ENCODE measurements around the gene BMP7. TPM values are rescaled to one million over a fixed set of nuclear protein-coding genes. Genes with fewer than 3 reads are reported as not detected.

The BMP7 gene
- total and polyA plus RNA-seq, 2 of the 8 experiments (the other 6 are each of a cell fraction or from before 2014, with no cell fraction given), result 9.2 to 14.7 TPM

GRCh38 chr20:57211908-57212533 lies 54.4 kb downstream of the BMP7 start:
- peak overlapping the region; percentile 56 for H3K27ac ChIP-seq (ENCODE audit: low read depth, low read length)
- H3K79me2 ChIP-seq (ENCODE audit: control insufficient read depth in 1 of 2, insufficient read depth in 2 of 2, low read length in 2 of 2), result no peaks in the 10 kb centered on the region
- H4K91ac ChIP-seq (replicated peaks; ENCODE audit: insufficient read length, low read length), result peak overlapping the region; percentile 54
- peak overlapping the region; percentile 4; the same call in 1 of the 2 replicates for H3K18ac ChIP-seq (ENCODE audit: extremely low read depth, low read length)
- no peak overlapping the region for H3K14ac ChIP-seq (ENCODE audit: insufficient read length)
- H2AK5ac ChIP-seq (ENCODE audit: low read depth, low read length), result no peak overlapping the region; the same call in 1 of the 2 replicates
- H3K9me3 ChIP-seq (ENCODE audit: insufficient read depth in 2 of 2, low read depth in 1 of 2, low read length in 1 of 2), result no peaks in the 10 kb centered on the region
- no peaks in the 10 kb centered on the region for H3K23me2 ChIP-seq (ENCODE audit: low read depth, low read length)
- no peak overlapping the region for H2BK120ac ChIP-seq (replicated peaks; ENCODE audit: low read depth, low read length)
- peak overlapping the region; percentile 37 to 60 for H3K4me2 ChIP-seq (ENCODE audit: insufficient read depth in 1 of 2, low read depth in 2 of 2, low read length in 2 of 2)
- H3K23ac ChIP-seq (ENCODE audit: insufficient read length), result no peak overlapping the region
- FAIRE-seq (peak; percentile 58), DNase-seq (ENCODE audit: low read depth in 1 of 2, low spot score in 2 of 2) (peak in 1 of 2 experiments; percentile 75)
- POLR2A ChIA-PET (ENCODE audit: partially characterized antibody), result interaction anchor here (0.7 to 2.0 kb wide), 6 partner anchors 11 to 141 kb away, joined by 3 to 5 read pairs (median 3); no protein-coding TSS in a partner anchor
- H3K56ac ChIP-seq (replicated peaks; ENCODE audit: insufficient read length, low read depth, low read length), result no peak overlapping the region
- peaks cover 0 to 5% (median 2%) of the 10 kb centered on the region in 4 experiments; a peak in 2 of 7 replicates for H3K27me3 ChIP-seq (replicated peaks in 1 of 4; ENCODE audit: control insufficient read depth in 3 of 4, extremely low read depth in 1 of 4, insufficient read depth in 3 of 4, low read length in 3 of 4)
- H2BK15ac ChIP-seq (ENCODE audit: low read length), result no peak overlapping the region
- H3K79me1 ChIP-seq (ENCODE audit: low read depth, low read length), result no peaks in the 10 kb centered on the region
- H4K5ac ChIP-seq (ENCODE audit: insufficient read length, low read depth, low read length), result peak overlapping the region; percentile 2
- H3K9ac ChIP-seq (replicated peaks in 1 of 4; ENCODE audit: extremely low read depth in 1 of 4, low read depth in 3 of 4, low read length in 3 of 4), result peak overlapping the region in 1 of 4 experiments; percentile 8; a peak in 1 of 7 replicates
- H3K4ac ChIP-seq (replicated peaks; ENCODE audit: insufficient read length, low read depth, low read length), result no peak overlapping the region
- CTCF ChIA-PET (ENCODE audit: partially characterized antibody), result interaction anchor here (0.5 to 3.1 kb wide), 8 partner anchors 11 to 412 kb away, joined by 3 to 12 read pairs (median 5); partner anchors contain the start of gene SPO11
- H2AFZ ChIP-seq (ENCODE audit: low read length), result no peak overlapping the region; the same call in 1 of the 2 replicates
- 26% methylated on average over 25 of the region's 25 CpGs; no CpG with 5 or more reads in 1 of the 2 experiments for WGBS, 2 experiments (ENCODE audit: extremely low coverage in 1 of 2, insufficient coverage in 1 of 2, insufficient read length in 1 of 2, insufficient replicate concordance in 2 of 2, low coverage in 1 of 2, low lambda C conversion rate in 2 of 2, missing lambda C conversion rate in 1 of 2)
- H3K4me1 ChIP-seq (replicated peaks in 1 of 4; ENCODE audit: control insufficient read depth in 3 of 4, insufficient read depth in 4 of 4, low read length in 3 of 4), result peaks cover 0 to 28% (median 15%) of the 10 kb centered on the region in 4 experiments; a peak in 6 of 7 replicates
- H4K8ac ChIP-seq (ENCODE audit: extremely low read depth, insufficient read depth, low read length), result no peak overlapping the region; the same call in none of the 2 replicates
- peak overlapping the region in 2 of 4 experiments; percentile 19 to 38; a peak in 3 of 8 replicates for H3K4me3 ChIP-seq (ENCODE audit: extremely low read depth in 1 of 4, insufficient read depth in 2 of 4, low read depth in 3 of 4, low read length in 4 of 4)
- peak overlapping the region; percentile 79 for H2BK5ac ChIP-seq (ENCODE audit: low read depth, low read length)
- H4K20me1 ChIP-seq (replicated peaks in 1 of 2; ENCODE audit: control insufficient read depth in 1 of 2, insufficient read depth in 2 of 2, low read length in 2 of 2), result no peaks in the 10 kb centered on the region
- H2BK20ac ChIP-seq (ENCODE audit: low read length), result peak overlapping the region; percentile 7; the same call in 1 of the 2 replicates
- peak overlapping the region; percentile 62; the same call in 1 of the 2 replicates for H2BK12ac ChIP-seq (ENCODE audit: low read depth, low read length)
- H3K36me3 ChIP-seq (ENCODE audit: control insufficient read depth in 2 of 4, insufficient read depth in 4 of 4, low read length in 3 of 4), result no peaks in the 10 kb centered on the region
- TF ChIP-seq TCF12 (IDR thresholded peaks at IDR 0.05; ENCODE audit: low read depth, low read length) (no peak), ATF3 (IDR thresholded peaks at IDR 0.05; ENCODE audit: insufficient read depth, low read depth, low read length) (no peak), POLR2AphosphoS5 (IDR thresholded peaks at IDR 0.05; ENCODE audit: low read depth, low read length) (no peak), SIN3A (conservative IDR thresholded peaks at IDR 0.05 in 1 of 2, IDR thresholded peaks at IDR 0.05 in 1 of 2; ENCODE audit: low read depth in 1 of 2, low read length in 2 of 2) (0 out of 4 replicates have a peak, but pooled peaks of 1 of the 2 experiments have one; percentile 10), TAF7 (optimal IDR thresholded peaks at IDR 0.05; ENCODE audit: borderline replicate concordance, low read depth, low read length) (no peak), RBBP5 (IDR thresholded peaks at IDR 0.05; ENCODE audit: borderline replicate concordance, low read depth, low read length) (no peak), SIX5 (IDR thresholded peaks at IDR 0.05; ENCODE audit: low read depth, low read length) (no peak), ASH2L (IDR thresholded peaks at IDR 0.05; ENCODE audit: low read length) (peak; percentile 51), KDM1A (IDR thresholded peaks at IDR 0.05; ENCODE audit: borderline replicate concordance, low read length) (peak; percentile 60; the same call in 1 of the 2 replicates)
- TF ChIP-seq, protein P1, sequence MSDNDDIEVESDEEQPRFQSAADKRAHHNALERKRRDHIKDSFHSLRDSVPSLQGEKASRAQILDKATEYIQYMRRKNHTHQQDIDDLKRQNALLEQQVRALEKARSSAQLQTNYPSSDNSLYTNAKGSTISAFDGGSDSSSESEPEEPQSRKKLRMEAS (IDR thresholded peaks at IDR 0.05), result peak; percentile 29; the same call in 1 of the 2 replicates

Data from H1 (cell line).